Measurements from ENCODE around the gene PHOSPHO2.
"Not testable (repeated sequence)": the region's sequence is repeated elsewhere in the genome, so short reads cannot be mapped to it uniquely, and the experiment has no call there.

PHOSPHO2 gene

DNA sequence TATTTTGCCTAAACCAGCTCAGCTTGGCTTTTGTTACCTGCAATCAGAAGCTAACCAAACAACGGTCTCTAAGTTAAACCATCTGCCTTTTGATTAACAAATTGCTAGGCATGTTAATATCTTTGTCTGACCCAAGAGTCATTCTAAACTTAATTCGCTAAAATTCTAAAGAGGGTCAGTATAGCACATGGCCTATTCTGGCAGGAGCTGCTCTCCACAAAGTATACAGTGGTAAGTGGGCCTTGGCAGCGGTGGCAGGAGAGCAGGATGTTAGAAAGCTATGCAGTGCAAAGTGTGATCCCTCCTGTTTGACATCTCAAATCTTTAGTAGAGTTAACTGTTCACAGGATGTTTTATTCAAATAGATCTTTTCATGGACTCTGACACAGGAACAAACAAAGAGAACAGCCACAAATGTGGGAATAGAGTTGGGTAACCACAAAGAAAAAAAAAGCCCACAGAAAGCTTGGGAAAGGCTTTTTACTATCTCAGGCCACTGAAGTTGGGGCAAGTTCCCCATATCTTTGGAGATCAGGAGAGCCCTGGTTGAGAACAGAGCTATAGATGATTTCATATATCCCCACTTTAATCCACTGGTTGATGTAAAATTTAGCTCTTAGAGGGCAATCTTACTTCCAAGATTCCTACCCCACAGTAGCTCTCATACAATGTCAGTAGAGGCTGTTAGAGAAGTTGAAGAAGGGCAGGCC lies 10.7 kb upstream of the PHOSPHO2 start:
- H3K4me3 ChIP-seq (ENCODE audit: low read depth, low read length): no peak overlapping the region
- TF ChIP-seq, protein P1, sequence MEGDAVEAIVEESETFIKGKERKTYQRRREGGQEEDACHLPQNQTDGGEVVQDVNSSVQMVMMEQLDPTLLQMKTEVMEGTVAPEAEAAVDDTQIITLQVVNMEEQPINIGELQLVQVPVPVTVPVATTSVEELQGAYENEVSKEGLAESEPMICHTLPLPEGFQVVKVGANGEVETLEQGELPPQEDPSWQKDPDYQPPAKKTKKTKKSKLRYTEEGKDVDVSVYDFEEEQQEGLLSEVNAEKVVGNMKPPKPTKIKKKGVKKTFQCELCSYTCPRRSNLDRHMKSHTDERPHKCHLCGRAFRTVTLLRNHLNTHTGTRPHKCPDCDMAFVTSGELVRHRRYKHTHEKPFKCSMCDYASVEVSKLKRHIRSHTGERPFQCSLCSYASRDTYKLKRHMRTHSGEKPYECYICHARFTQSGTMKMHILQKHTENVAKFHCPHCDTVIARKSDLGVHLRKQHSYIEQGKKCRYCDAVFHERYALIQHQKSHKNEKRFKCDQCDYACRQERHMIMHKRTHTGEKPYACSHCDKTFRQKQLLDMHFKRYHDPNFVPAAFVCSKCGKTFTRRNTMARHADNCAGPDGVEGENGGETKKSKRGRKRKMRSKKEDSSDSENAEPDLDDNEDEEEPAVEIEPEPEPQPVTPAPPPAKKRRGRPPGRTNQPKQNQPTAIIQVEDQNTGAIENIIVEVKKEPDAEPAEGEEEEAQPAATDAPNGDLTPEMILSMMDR (IDR thresholded peaks at IDR 0.05; ENCODE audit: low read depth, low read length): no peak

DNA sequence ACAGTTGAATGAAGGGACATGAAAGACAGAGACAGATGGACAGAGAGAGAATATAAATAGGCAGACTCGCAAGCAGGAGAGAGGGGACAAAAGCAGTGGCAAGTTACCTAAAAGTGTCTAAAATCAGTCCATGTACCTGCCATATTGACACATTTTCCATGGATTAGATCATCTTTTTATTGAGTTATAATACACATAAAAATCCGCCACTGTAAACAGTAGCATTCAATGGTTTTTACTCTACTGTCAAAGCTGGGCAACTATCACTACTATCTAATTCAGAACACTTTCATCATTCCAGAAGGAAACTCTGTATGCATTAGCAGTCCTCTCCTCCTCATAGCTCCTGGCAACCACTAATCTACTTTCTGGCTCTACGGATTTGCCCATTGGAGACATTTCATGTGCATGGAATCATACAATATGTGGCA lies 10.1 kb upstream of the PHOSPHO2 start:
- TF ChIP-seq, protein P1 (IDR thresholded peaks at IDR 0.05; ENCODE audit: low read depth, low read length): no peak
- no peak overlapping the region for H3K4me3 ChIP-seq (ENCODE audit: low read depth, low read length)

DNA sequence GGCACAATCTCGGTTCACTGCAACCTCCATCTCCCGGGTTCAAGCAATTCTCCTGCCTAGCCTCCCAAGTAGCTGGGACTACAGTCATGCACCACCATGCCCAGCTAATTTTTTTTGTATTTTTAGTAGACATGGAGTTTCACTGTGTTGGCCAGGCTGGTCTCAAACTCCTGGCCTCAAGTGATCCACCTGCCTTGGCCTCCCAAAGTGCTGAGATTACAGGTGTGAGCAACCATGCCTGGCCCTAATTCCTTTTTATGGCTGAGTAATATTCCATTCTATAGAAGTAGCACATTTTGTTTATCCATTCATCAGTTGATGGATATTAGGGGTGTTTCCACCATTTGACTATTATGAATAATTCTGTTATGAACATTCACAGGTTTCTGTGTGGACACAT lies 9.6 kb upstream of the PHOSPHO2 start:
- H3K4me3 ChIP-seq (ENCODE audit: low read depth, low read length): not testable (repeated sequence)

- H3K4me3 ChIP-seq (ENCODE audit: low read depth, low read length): not testable (repeated sequence)
Observed at GRCh38 chr2:169686825-169687224, 7.4 kb upstream of the PHOSPHO2 start.

DNA sequence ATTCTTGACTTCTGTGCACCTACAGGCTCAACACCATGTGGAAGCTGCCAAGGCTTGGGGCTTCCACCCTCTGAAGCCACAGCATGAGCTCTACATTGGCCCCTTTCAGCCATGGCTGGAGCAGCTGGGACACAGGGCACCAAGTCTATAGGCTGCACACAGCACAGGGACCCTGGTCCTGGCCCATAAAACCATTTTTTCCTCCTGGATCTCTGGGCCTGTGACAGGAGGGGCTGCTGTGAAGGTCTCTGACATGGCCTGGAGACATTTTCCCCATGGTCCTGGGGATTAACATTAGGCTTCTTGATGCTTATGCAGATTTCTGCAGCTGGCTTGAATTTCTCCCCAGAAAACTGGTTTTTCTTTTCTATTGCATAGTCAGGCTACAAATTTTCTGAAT lies 6.3 kb upstream of the PHOSPHO2 start:
- not testable (repeated sequence) for H3K4me3 ChIP-seq (ENCODE audit: low read depth, low read length)

- H3K4me3 ChIP-seq (ENCODE audit: low read depth, low read length): no peak overlapping the region
- TF ChIP-seq, protein P1 (IDR thresholded peaks at IDR 0.05; ENCODE audit: low read depth, low read length): no peak
Observed at GRCh38 chr2:169690958-169691357, 3.3 kb upstream of the PHOSPHO2 start.

DNA sequence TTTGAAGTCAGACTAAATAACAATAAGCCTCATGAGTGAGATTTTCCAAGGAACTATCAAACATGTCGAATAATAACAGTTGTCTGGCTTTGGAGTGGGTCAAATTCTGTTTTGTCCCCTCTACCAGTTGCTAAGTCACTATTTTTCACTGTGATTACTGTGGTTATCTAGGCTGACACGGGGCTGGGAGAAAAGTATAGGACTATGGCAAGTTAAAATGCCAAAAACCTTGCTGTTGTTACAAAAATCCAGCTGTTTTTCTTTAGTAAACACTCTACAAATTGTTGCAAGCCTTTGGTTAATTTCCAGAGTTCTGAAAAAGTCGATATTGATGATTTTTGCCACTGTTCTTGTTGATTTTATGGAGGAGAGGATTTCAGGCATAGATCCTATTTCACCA lies 1.6 kb upstream of the PHOSPHO2 start:
- TF ChIP-seq, protein P1 (IDR thresholded peaks at IDR 0.05; ENCODE audit: low read depth, low read length): no peak
- no peak overlapping the region for H3K4me3 ChIP-seq (ENCODE audit: low read depth, low read length)

DNA sequence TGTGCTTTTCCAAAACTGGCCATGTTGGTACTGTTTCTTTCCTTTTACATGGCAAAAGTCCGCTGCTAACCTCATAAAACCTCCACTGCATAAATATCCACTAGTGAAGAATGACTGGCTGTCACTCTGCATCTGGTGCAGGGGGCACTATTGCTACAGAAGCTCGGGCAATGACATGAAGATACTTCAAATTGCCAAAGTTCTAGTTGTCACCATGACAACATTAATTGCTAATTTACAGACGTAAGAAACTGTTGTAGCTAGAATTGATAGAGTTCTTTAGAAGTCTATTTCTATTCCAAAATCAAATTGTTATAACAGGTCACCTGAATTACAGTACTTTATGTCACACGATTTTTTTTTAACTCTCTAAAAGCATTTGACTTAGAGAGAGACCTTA lies 909 bp upstream of the PHOSPHO2 start:
- TF ChIP-seq, protein P1 (IDR thresholded peaks at IDR 0.05; ENCODE audit: low read depth, low read length): no peak
- H3K4me3 ChIP-seq (ENCODE audit: low read depth, low read length): no peak overlapping the region

DNA sequence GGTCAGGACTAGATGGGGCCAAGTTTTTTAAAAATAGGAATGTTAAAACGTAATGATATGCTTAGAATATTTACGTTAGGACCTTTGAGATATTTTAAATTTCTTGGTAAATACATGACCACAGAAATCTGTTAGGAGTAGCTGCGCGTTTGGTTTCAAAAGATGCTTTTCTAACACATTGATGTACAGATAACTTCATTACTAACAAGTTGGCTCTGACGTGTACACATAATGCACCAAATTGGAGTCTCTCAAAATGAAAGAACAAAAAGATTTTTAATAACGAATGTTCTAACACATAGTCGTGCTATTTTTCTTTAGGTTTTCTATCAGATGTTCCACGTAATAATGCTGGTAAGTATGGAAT lies 608 bp downstream of the PHOSPHO2 start:
- TF ChIP-seq, protein P1 (IDR thresholded peaks at IDR 0.05; ENCODE audit: low read depth, low read length): no peak
- peak overlapping the region; percentile 90 for H3K4me3 ChIP-seq (ENCODE audit: low read depth, low read length)

Data from WI38 (cell line).